AG09319 (cell line): ENCODE measurements around the gene SAMD14.

Experiments used
- DNase-seq: peaks from one replicate; pipeline ENCODE4 v3.0.0-alpha.2; 2010; ENCODE audit warnings: low read depth; ENCODE audit errors: extremely low read depth
- CTCF ChIP-seq: IDR thresholded peaks from 2 replicates; pipeline ENCODE4 v1.5.1; 2011; ENCODE audit warnings: low read depth, mild to moderate bottlenecking, inconsistent platforms, low read length, moderate library complexity

The SAMD14 gene

DNA sequence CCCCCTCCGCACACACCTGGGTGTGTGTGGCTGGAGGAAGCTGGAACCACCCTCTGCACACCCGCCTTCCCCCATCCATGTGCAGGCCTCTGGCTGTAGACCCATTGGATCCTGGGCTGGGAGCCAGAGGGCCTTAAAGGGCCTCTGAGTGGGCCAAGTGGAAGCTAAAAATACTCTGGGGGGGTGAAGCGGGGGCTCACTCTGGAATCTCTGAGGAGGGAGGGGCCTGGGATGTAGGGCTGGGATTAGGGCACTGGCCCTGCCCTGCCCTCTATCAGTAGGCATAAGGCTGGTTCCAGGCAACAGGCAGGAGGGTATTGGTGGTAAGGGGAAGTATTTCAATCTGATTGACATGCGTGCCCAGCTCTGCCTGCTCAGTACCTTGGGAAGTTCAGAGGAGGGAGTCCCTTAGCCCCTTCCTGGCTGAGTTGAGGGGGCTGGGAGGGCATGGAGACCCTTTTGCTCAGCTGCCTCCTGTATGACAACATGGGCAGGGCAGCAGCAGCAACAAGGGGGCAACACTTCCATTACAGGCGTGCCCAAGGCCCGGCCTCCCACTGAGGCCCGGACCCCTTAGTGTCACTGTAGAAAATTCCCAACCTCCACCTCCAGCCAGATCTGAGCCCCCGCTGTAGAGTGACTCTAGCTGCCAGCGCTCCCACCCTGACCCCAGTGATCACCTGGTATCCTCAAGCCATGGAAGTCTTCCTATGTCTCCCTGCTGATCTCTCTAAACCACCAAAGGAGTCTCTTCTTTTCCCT lies 68.8 kb downstream of the SAMD14 start:
- DNase-seq = no peak
- no peak for TF ChIP-seq CTCF
